Erythroblast (primary cell): ENCODE data around the gene SUPT7L.

Experiments used
- DNase-seq, 2 experiments: peaks; one replicate each; lab custom pipeline; 2025; lab: John Stamatoyannopoulos, UW
- GATA1 ChIP-seq: IDR thresholded peaks from 2 replicates; pipeline ENCODE4 v1.6.1; 2011; ENCODE audit warnings: low read depth, mild to moderate bottlenecking, control low read depth, low read length, moderate library complexity
- POLR2A ChIP-seq: IDR thresholded peaks from 2 replicates; pipeline ENCODE4 v1.6.1; 2011; ENCODE audit warnings: mild to moderate bottlenecking, low read length

Gene SUPT7L

DNA sequence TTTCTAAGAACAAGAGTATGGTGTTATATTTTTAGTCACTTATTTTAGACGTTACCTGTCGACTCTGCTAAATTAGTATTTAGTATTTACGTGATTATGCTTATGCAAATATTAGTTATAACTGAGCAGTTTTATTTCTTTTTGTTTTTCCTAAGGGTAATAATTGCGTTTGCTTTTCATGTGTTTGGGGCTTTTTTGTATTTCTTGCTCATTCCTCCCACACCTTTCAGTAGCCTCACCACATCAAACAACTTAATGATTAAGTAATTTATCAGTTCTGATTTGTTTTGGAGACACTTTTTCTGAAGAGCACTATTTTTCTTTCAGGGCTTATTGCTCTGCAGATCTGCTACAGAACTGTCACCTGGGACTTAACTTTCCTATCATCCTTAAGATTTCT lies 7.8 kb upstream of the SUPT7L start:
- TF ChIP-seq GATA1: no peak
- TF ChIP-seq POLR2A: no peak
- no peak for DNase-seq

GRCh38 chr2:27667446-27667845 lies 4.0 kb upstream of the SUPT7L start:
- DNase-seq: no peak
- no peak for TF ChIP-seq POLR2A
- TF ChIP-seq GATA1: no peak

DNA sequence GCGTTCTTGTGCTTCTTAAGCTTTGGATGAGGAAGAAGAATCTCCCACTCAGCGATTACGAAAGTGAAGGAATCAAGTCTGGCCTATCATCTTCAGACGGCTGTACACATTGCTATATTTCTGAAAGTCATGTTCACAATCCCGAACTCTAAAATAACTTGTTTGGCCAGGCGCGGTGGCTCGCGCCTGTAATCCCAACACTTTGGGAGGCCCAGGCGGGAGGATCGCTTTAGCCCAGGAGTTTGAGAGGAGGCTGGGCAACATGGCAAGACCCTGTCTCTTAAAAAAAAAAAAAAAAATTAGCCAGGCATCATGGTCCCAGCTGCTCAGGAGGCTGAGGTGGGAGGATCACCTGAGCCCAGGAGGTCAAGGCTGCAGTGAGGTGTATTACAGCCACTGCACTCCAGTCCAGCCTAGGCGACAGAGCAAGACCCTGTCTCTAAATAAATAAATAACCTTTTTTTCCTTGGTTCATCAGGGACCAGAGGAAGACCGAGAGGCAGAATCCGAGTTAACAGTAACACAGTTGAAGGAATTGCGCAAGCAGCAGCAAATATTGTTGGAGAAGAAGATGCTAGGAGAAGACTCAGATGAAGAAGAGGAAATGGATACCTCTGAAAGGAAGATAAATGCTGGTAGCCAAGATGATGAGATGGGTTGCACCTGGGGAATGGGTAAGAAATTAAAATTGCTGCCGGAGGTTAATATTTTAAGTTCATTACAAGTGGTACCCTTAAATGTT lies 1.4 kb upstream of the SUPT7L start:
- peak in 1 of 2 experiments; percentile 47 for DNase-seq
- no peak for TF ChIP-seq POLR2A
- TF ChIP-seq GATA1: no peak

GRCh38 chr2:27664154-27664574 lies 750 bp upstream of the SUPT7L start:
- TF ChIP-seq GATA1: no peak
- TF ChIP-seq POLR2A: no peak
- DNase-seq: no peak

DNA sequence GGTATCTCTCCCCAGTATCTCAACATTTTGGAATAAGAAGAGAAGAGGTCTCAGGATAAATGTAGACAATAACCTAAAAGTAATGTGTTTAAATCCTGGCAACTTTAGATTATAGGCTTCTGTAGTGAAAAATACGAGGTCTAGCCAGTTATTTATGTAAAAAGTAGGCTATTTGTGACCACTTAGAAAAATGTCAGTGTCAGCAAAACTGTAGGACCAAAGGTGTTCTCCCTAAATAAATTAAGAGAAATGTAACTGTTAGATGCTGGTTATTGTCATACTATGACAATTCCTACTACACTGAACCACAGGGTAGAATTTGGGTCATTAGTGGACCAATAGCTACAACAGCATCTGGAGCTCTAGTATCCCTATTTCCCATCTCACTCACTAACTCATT lies 2.0 kb downstream of the SUPT7L start:
- TF ChIP-seq GATA1: no peak
- TF ChIP-seq POLR2A: no peak
- DNase-seq: no peak

GRCh38 chr2:27655155-27655951 lies 8.1 kb downstream of the SUPT7L start:
- no peak for TF ChIP-seq POLR2A
- TF ChIP-seq GATA1: no peak
- DNase-seq: no peak

GRCh38 chr2:27653397-27653796 lies 10.0 kb downstream of the SUPT7L start:
- no peak for TF ChIP-seq GATA1
- TF ChIP-seq POLR2A: no peak
- no peak for DNase-seq

- no peak for DNase-seq
- TF ChIP-seq POLR2A (no peak), GATA1 (no peak)
Measured at GRCh38 chr2:27652790-27653189, 10.6 kb downstream of the SUPT7L start.

GRCh38 chr2:27652341-27652740 lies 11.1 kb downstream of the SUPT7L start:
- DNase-seq: no peak

DNA sequence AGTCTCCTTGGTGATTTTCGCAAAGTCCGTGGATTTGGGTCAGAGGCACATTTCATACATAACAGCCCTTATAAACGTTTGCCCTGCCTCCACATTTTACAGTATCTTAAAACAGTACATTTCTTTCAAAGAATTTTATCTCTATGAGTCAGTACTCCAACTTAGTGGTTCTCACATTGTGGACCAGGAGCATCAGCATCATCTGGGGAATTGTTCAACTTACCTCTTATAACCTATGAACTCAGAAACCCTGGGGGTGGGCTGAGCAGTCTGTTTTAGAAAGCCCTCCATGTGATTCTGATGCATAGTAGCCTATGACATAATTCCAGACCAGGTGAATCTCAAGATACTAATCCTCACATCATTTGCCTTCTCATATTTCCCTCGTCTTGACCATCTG lies 12.4 kb downstream of the SUPT7L start:
- no peak for DNase-seq
- no peak for TF ChIP-seq POLR2A
- TF ChIP-seq GATA1: no peak

More at GRCh38 chr2:27652341-27652740, 11.1 kb downstream of the SUPT7L start:
- TF ChIP-seq GATA1: no peak
- no peak for TF ChIP-seq POLR2A

DNA sequence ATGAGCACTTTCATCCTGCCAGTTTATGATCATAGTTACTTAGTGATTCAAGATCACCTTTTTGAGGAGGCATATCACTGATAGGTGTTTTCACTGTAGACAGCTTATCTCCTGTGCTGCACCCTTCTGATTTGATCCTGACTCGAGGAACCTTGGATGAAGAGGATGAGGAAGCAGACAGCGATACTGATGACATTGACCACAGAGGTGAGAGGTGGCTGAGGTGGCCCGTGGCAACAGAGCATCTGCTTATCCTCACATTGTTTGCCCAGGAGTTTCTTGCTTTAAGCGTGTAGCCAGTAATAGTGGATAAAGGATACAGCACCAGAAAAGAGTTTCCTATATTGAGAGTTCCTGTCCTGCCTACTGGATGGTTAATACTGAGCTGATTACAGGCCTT lies 15.7 kb downstream of the SUPT7L start:
- no peak for DNase-seq

GRCh38 chr2:27647289-27647688 lies 16.1 kb downstream of the SUPT7L start:
- TF ChIP-seq POLR2A: no peak
- TF ChIP-seq GATA1: no peak
- no peak for DNase-seq

More for the DNA sequence above, 15.7 kb downstream of the SUPT7L start:
- TF ChIP-seq POLR2A (no peak), GATA1 (no peak)

DNA sequence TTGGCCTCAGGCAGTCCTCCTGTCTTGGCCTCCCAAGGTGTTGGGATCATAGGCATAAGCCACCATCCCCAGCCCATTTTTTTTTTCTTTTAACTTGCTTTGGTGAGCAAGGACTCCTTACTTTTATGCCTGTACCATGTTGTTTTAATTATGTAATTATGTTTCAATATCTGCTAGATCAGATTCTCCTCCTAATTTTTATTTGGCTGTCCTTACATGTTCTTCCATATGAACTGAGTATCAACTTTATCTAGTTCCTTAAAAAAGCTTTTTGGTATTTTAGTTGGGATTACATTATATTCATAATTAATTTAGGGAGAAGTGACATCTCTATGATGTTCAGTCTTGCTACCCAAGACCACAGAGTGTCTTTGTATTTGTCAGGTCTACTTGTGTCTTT lies 18.2 kb downstream of the SUPT7L start:
- DNase-seq: no peak
- TF ChIP-seq POLR2A (no peak), GATA1 (no peak)

GRCh38 chr2:27640722-27641245 lies 22.6 kb downstream of the SUPT7L start:
- TF ChIP-seq POLR2A: no peak
- no peak for TF ChIP-seq GATA1

More at GRCh38 chr2:27640722-27641245, 22.6 kb downstream of the SUPT7L start:
- DNase-seq: no peak
